Inflammatory macrophage treated with lipopolysaccharide for 1 hour (primary cell): ENCODE measurements around the gene PADI3.
A peak's percentile ranks its signal among the peaks of the same experiment; 100 is the strongest.
"Not testable (repeated sequence)": the region's sequence is repeated elsewhere in the genome, so short reads cannot be mapped to it uniquely, and the experiment has no call there.

Experiments
- DNase-seq, 2 donors: peaks; one replicate each; pipeline ENCODE4 v3.0.0-alpha.2; 2020 to 2022

The PADI3 gene

DNA sequence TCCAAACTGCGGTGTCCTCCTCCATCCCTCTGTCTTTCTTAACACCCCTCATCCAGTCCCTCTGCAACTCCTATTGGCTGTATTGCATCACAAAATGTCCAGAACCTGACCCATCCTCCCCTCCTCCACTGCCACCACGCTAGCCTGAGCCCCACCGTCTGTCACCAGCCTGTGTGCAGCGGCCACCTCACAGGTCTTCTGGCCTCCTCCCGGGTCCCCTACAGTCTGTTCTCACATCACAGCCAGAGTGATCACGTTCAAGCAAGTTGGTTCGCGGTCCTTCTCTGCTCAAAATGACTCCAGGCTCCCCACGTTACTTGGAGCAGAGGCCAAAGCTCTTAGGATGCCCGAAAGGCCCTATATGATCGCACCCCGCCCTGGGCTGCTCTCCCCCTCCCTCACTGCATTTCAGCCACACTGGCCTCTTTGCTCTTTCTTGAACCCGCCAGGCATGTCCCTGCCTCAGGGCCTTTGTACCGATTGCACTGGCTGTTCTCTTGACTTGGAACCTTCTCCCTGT lies 56.7 kb downstream of the PADI3 start:
- no peak for DNase-seq

DNA sequence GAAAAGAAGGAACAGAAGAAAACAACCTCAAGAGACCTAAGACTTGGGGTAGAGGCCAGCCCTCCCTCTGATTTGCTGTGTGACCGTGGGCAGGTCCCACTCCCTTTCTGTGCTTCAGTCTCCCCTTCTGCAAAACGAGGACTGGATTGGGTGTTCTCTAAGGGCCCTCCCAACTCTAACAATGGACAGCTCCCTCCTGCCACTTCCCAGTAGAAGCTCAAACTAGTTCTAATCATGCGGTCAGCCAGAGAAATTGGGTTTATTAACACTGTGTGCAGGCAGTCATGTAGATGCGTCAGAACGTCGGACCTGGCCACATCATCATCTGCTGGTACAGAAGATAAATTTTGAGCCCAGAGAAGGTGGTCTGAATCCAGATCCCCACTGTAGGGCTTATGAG lies 57.5 kb downstream of the PADI3 start:
- DNase-seq = no peak

DNA sequence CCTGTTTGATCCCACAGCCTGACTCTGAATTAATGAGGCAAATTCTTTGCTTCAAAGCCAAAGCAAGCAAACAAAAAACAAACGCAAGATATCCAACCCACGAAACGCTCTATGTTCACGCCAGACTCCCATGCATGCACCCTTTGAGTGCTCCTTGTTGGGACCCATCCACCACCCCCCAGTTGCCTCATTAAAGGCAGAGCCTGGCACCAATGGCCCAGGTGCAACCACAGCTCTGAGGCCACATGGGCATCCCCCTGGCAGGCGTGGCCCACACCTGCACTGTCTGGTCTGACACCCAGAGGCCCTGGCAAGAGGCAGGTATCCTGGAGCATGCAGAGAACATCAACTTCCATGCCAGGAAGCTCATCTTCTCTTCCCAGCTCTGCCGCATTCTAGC lies 58.0 kb downstream of the PADI3 start:
- DNase-seq = no peak

DNA sequence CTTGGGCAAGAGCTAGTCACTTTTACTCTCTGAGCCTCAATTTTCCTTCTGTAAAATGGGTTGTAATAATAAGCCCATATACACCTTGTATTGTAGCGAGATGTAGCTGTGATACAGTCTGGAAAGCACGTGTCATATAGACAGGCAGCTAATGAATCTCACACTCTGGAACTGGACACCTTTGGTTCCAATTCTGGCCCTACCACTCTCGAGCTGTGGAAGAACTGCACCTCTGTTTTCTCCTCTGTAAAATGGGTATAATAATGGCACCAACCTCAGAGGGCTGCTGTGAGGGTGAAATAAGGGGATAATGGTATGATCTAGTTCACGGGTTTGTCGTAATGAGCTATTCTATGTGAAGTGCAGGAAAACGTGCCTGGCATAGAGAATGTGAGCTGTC lies 58.4 kb downstream of the PADI3 start:
- no peak for DNase-seq

DNA sequence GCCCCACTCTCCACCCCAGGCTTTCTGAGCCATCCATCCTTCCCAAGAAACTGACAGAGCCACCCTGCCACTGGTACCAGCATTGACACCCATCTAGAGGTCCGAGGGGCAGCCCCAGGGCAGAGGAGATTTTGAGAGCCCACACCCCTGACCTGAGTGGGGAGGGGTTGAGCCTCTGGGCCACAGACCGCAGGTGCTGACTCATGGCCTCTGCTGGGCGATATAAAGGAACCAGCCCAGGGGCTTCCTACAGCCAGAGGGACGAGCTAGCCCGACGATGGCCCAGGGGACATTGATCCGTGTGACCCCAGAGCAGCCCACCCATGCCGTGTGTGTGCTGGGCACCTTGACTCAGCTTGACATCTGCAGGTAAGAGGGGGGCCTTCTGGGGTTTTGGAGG lies 59.0 kb downstream of the PADI3 start, which contains the start of gene PADI4:
TSS of gene PADI4 (plus strand) at position 252 of the 400 bp plus-strand sequence. CDS start at position 278, 26 bp downstream.
- DNase-seq = peak in 1 of 2 donors; percentile 17

DNA sequence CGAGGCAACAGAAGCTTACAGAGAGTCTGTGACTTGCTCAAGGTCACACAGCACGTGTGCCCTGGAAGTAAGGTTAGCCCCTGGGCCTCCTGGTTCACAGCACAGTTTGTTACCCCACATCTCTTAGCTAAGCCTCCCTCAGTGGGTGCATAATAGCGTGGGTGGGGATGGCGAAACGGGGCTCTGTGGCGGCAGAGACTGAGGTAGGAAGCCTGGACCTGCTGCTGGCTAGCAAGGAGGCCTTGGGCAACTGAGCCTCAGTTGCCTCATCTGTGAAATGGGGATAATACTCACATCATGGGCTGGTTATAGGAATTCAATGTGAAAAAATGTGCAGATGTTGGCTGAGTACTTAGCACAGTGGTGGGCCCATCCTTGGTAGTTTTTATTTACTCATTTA lies 59.7 kb downstream of the PADI3 start:
- DNase-seq = peak; percentile 66 to 87

DNA sequence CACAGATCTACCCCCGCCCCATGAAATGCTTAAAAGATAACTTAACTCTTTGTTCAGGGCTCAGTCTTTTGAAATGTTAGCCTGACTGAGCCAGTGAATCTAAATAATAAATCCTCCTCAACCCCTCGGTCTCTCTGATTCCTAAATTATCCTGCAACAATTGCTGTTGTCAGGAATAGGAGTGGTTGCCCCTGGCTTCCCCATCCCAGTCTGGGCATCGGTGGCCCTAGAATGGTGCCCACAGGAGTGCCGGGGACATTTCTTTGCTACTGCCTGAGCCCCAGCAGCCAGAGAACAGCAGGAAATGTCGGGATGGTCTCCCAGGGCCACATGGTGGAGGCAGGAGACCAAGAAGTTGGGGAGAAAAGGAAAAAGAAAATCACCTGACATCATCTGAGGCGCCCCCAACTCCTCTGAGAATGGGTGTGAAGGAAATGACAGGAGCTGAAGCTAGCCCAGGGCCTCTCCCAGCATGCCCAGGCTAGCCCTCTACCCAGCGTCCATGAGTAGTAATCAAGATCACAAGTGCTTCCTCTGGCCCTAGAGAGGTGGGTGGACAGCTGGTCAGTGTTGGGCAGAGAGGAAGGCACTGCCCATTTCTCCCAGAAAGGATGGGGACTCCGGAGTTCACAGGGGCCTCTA lies 60.6 kb downstream of the PADI3 start:
- DNase-seq = no peak

- no peak for DNase-seq
These were observed 61.3 kb downstream of the PADI3 start for GRCh38 chr1:17310068-17310640.

- DNase-seq = no peak
These were observed 64.8 kb downstream of the PADI3 start for GRCh38 chr1:17313530-17314309.

GRCh38 chr1:17314491-17314971 lies 65.6 kb downstream of the PADI3 start:
- DNase-seq = no peak

- no peak for DNase-seq
These were observed 66.7 kb downstream of the PADI3 start for GRCh38 chr1:17315542-17316130.

DNA sequence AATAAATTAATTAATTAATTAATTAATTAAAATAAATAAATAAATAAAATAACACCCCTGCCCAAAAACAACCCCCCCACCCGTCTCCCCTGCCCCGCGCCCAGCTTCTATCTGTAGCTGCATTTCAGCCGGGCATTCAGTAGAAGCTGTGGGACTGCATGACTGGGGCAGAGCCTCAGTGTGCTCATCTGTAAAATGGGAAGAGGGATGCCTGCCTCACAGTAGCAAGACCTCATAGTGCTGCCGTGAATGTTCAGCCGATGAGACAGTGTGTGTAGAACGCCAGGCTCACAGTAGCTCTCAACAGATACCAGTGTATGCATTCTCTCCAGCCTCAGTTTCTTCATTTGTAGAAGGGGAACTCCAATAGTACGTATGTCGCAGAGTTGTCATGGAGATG lies 67.8 kb downstream of the PADI3 start:
- no peak for DNase-seq

DNA sequence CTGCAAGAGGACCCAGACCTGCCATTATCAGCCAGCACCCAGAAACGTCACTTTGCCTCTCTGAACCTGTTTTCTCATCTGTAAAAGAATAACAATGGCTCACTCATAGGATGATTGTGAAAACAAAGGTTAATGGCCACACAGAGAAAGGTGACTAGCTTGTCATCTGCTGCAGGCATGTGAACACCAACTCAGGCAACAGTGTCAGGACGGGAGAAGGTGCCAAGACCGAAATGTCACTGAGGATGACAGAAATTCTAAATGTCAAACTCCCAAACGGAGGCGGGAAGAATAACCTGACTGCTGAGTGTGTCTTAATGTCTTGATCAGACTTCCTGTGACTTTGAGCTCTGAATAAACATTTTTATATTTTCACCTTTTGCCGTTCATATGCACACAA lies 69.4 kb downstream of the PADI3 start:
- DNase-seq = no peak

- DNase-seq = no peak
These were observed 70.9 kb downstream of the PADI3 start for GRCh38 chr1:17319561-17320350.

DNA sequence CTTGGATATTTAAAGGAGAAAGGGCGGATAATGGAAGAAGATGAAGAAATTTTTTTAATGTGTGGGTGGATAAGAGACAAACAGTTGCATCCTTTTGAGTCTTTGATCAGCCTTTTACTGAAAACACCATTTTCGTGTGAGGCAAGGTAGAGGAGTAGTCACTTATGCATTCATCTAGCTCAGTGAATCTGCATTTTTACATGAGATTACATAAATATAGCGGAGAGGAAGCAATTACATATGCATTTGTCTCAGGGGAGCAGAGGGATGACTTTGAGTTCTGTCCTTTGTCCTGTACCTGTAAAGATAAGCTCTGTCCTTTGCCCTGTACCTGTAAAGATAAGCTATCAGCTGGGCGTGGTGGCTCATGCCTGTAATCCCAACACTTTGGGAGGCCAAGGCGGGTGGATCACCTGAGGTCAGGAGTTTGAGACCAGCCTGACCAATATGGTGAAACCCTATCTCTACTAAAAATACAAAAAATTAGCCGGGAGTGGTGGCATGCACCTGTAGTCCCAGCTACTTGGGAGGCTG lies 73.0 kb downstream of the PADI3 start:
- not testable (repeated sequence) for DNase-seq

DNA sequence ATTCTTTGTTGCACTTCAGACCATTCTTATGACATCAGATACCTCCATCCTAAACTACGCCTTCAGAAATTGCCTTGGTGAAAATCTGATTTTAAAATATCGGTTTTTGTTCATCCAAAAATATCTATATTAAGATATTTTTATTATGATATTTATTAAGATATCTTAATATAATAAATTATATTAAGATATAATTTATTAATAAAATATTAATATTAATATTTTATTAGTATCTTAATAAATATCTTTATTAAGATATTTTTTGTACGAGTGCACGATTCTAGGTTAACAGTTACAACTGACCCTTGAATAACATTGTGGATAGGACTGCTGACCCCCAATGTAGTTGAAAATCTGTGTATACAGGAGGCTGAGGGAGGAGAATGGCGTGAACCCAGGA lies 80.0 kb downstream of the PADI3 start:
- DNase-seq = no peak

DNA sequence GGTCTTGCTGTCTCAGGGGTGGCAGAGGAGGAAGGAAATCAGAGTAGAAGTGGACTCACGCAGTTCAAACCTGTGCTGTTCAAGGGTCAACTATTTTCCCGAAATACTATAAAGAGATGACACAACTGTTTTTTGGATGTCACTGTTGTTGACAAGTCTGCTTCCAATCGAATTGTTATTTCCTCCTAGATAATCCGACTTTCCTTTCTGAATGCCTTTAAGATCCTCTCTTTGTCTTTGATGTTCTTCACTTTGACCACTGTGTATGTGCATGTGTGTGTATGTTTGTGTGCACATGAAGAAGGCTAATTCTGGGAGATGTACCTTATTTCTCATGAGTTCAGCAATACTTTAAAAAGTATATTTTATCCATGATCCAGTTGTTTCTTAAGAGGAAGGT lies 80.7 kb downstream of the PADI3 start:
- DNase-seq = no peak

DNA sequence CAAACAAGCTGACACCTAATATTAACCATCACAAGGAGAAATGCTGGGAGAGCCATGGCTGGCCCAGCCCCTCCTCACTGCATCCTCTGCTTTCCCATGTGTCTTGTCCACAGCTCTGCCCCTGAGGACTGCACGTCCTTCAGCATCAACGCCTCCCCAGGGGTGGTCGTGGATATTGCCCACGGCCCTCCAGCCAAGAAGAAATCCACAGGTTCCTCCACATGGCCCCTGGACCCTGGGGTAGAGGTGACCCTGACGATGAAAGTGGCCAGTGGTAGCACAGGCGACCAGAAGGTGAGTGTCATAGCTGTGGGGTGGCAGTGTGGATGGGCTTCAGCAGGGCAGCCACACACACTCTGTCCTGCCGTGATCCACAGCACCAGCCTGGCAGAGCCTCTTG lies 82.0 kb downstream of the PADI3 start:
- DNase-seq = no peak

DNA sequence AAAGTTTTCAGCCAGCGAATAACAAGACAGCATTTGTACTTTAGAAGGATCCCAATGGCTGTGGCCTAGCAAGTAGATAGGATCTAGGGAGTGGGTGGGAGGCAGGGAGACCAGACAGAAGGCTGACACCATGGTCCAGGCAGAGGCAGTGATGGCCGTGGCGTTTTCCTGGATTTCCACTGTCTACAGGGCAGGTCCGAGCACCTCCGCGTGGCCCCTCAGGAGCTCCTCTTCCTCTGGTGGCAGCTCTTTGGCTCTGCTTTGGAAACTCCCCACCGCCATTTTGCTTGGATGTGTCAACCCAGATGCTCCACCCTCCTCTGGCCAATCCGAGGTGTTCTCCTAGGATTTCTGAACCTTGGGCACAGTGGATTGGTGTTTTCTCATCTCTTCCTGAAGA lies 84.2 kb downstream of the PADI3 start:
- no peak for DNase-seq
